Ramos (cell line): Measurements from ENCODE around the gene RIPPLY2.

Experiments used
- in situ Hi-C: fragments of 300-500 bp; cut with MboI; formaldehyde crosslinking; loops from one replicate; pipeline ENCODE4 v1.14.3; 2022; ENCODE audit warnings: low sequenced_read_pairs; ENCODE audit not compliant: unreplicated experiment

RIPPLY2 gene

DNA sequence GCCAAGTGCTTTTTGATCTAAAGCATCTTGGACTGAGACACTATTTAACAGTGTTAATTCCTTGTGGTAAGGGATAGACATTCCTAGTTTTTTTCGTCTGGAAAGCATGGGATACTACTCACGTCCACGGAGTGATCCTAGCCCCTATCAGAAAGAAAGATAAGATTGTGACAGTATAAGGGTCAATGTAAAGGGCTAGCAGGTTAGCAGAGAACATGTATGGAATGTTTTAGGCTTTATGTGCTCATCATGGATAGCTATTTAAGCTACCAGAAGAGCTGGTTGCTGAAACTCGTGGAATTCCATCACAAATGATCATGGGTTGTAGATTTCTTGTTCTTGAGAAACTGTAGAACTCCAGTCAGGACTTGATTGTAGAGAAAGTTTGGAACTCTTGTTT is 38.4 kb downstream of the RIPPLY2 start:
- in situ Hi-C loops, result loop anchor here (25.0 kb wide), 1 partner anchor 321 kb away; no protein-coding TSS in a partner anchor

DNA sequence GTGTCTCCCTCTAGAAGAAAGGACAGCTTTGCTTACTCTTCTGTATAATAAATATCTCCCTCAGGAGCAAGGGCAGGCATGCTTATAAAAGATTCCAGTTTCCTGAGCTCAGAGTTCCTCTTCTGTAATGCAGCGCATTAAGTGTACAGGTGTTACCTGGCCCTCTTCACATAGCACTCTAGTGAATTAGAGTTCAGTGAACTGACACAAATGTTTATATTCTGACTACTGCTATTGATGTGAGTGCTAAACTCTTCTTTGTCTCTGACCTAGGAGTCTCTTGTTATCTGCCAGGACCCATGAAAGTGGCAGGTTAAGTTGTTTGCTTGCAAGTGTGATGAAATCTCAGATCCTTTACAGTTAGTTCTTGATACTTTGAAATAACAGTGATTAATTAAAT is 39.9 kb downstream of the RIPPLY2 start:
- in situ Hi-C loops, result loop anchor here (25.0 kb wide), 1 partner anchor 319 kb away; no protein-coding TSS in a partner anchor

- in situ Hi-C loops, result loop anchor here (25.0 kb wide), 1 partner anchor 315 kb away; no protein-coding TSS in a partner anchor
These were observed 43.9 kb downstream of the RIPPLY2 start for GRCh38 chr6:83897094-83897493.

- in situ Hi-C loops, result no loop called here
These were observed 48.5 kb downstream of the RIPPLY2 start for GRCh38 chr6:83901624-83902023.

GRCh38 chr6:83904395-83904794 is 51.2 kb downstream of the RIPPLY2 start:
- in situ Hi-C loops, result no loop called here

GRCh38 chr6:83905648-83906047 is 52.5 kb downstream of the RIPPLY2 start:
- in situ Hi-C loops, result no loop called here
